Caco-2 (cell line): Measurements from ENCODE around the gene JMJD6. TPM values are rescaled to one million over a fixed set of nuclear protein-coding genes. Genes with fewer than 3 reads are reported as not detected.

Source experiments
- BruUV-seq: library from RNA; stranded (reverse); fragments of 400-500 nt; replicated peaks from 2 replicates; lab custom pipeline; 2021; lab: Mats Ljungman, UMichigan
- CTCF ChIA-PET: fragments of 300-600 bp; sonication (Branson Sonifier 250); formaldehyde crosslinking; loops from one replicate; lab custom pipeline; 2022; ENCODE audit warnings: antibody characterized with exemption; lab: Charles Lee
- POLR2A ChIA-PET: fragments of 300-600 bp; sonication (Branson Sonifier 250); formaldehyde crosslinking; loops from one replicate; lab custom pipeline; 2022; ENCODE audit warnings: antibody characterized with exemption; lab: Charles Lee
- DNase-seq, 2 experiments: peaks; one replicate each; pipeline versions ENCODE4 v3.0.0 to v3.0.0-alpha.2; 2020 to 2022
- H3K27me3 ChIP-seq: replicated peaks from 2 replicates; pipeline ENCODE4 v1.6.0; 2011; ENCODE audit warnings: low read length; ENCODE audit not compliant: control insufficient read depth, insufficient read depth
- H3K36me3 ChIP-seq: 2 replicates; pipeline ENCODE4 v1.5.1; 2011; ENCODE audit warnings: low read length; ENCODE audit not compliant: control insufficient read depth, insufficient read depth
- H3K4me1 ChIP-seq: fragments of 250-450 bp; sonication (Bioruptor Pico); 2 replicates; pipeline ENCODE4 v1.5.1; 2020; ENCODE audit warnings: mild to moderate bottlenecking
- H3K4me3 ChIP-seq: 2 replicates; pipeline ENCODE4 v1.5.1; 2011; ENCODE audit warnings: low read depth, mild to moderate bottlenecking, control low read depth, low read length
- H3K9me3 ChIP-seq: fragments of 250-450 bp; sonication (Bioruptor Pico); 2 replicates; pipeline ENCODE4 v1.5.1; 2020; ENCODE audit warnings: mild to moderate bottlenecking, moderate library complexity
- H3K27ac Mint-ChIP-seq: one replicate; pipeline ENCODE4 v1.8.0; 2022; ENCODE audit warnings: mixed read lengths; ENCODE audit not compliant: unreplicated experiment
- H3K27me3 Mint-ChIP-seq: one replicate; pipeline ENCODE4 v1.8.0; 2022; ENCODE audit warnings: mixed read lengths; ENCODE audit not compliant: insufficient read depth, unreplicated experiment
- H3K36me3 Mint-ChIP-seq: one replicate; pipeline ENCODE4 v1.8.0; 2022; ENCODE audit warnings: mild to moderate bottlenecking, mixed read lengths; ENCODE audit not compliant: insufficient read depth, unreplicated experiment
- H3K4me1 Mint-ChIP-seq: one replicate; pipeline ENCODE4 v1.8.0; 2022; ENCODE audit warnings: low read depth, mixed read lengths; ENCODE audit not compliant: unreplicated experiment
- H3K4me3 Mint-ChIP-seq: one replicate; pipeline ENCODE4 v1.8.0; 2022; ENCODE audit warnings: mild to moderate bottlenecking, moderate library complexity, mixed read lengths; ENCODE audit not compliant: unreplicated experiment
- H3K9me3 Mint-ChIP-seq: one replicate; pipeline ENCODE4 v1.8.0; 2022; ENCODE audit warnings: mixed read lengths; ENCODE audit not compliant: unreplicated experiment
- CTCF ChIP-seq, 2 experiments: fragments of 200-600 bp in 1 of 2; IDR thresholded peaks; 1 replicate in 1 of 2; 2 replicates in 1 of 2; pipeline versions ENCODE4 v1.5.1 to v1.8.0; 2011 to 2022; ENCODE audit warnings: antibody characterized with exemption in 1 of 2, control low read depth in 1 of 2, inconsistent platforms in 1 of 2, low read depth in 1 of 2, low read length in 1 of 2, mild to moderate bottlenecking in 1 of 2, moderate library complexity in 1 of 2; ENCODE audit not compliant: insufficient read depth in 1 of 2, severe bottlenecking in 1 of 2, unreplicated experiment in 1 of 2
- intact Hi-C: fragments of 100-400 bp; cut with micrococcal nuclease; formaldehyde crosslinking; loops from one replicate; pipeline ENCODE4 v1.10.0; 2022; ENCODE audit not compliant: unreplicated experiment
- total RNA-seq: library from RNA; stranded (reverse); gene quantifications from 2 replicates; pipeline ENCODE4 v1.2.3, GENCODE V29; 2022

The JMJD6 gene
- total RNA-seq, 1 experiment from 2014 or later, result 37.4 TPM

GRCh38 chr17:76697702-76698465 is 28.5 kb downstream of the JMJD6 start:
- POLR2A ChIA-PET, result interaction anchor here (0.6 kb wide), 1 partner anchor 10 kb away, joined by 3 read pairs; no protein-coding TSS in a partner anchor
- H3K9me3 ChIP-seq, result no peaks in the 10 kb centered on the region
- H3K4me1 Mint-ChIP-seq, result peaks cover 33% of the 10 kb centered on the region
- no peak overlapping the region for H3K4me3 Mint-ChIP-seq
- CTCF ChIA-PET, result interaction anchor here (0.6 to 1.2 kb wide), 3 partner anchors 11 to 108 kb away, joined by 3 to 8 read pairs (median 3); no protein-coding TSS in a partner anchor
- no peaks in the 10 kb centered on the region for H3K27me3 Mint-ChIP-seq
- H3K27ac Mint-ChIP-seq, result no peak overlapping the region
- H3K36me3 ChIP-seq, result no peaks in the 10 kb centered on the region
- peak in 1 of 2 experiments; percentile 52 for DNase-seq
- no peak for TF ChIP-seq CTCF (IDR thresholded peaks at IDR 0.05; ENCODE audit: insufficient read depth in 1 of 2, low read depth in 1 of 2, low read length in 1 of 2, severe bottlenecking in 1 of 2, unreplicated experiment in 1 of 2)
- peaks cover 24% of the 10 kb centered on the region for H3K4me1 ChIP-seq
- no TSS peak for BruUV-seq
- H3K9me3 Mint-ChIP-seq, result no peaks in the 10 kb centered on the region
- H3K27me3 ChIP-seq, result no peaks in the 10 kb centered on the region
- intact Hi-C loops, result no loop called here
- peaks cover 20% of the 10 kb centered on the region for H3K36me3 Mint-ChIP-seq
- no peak overlapping the region for H3K4me3 ChIP-seq

- Histone ChIP-seq H3K36me3 (no peaks in the 10 kb centered on the region), H3K9me3 (no peaks in the 10 kb centered on the region), H3K4me3 (no peak overlapping the region), H3K27me3 (no peaks in the 10 kb centered on the region), H3K4me1 (peaks cover 19% of the 10 kb centered on the region)
- Mint-ChIP-seq H3K27me3 (no peaks in the 10 kb centered on the region), H3K9me3 (no peaks in the 10 kb centered on the region), H3K4me1 (peaks cover 31% of the 10 kb centered on the region), H3K36me3 (peaks cover 20% of the 10 kb centered on the region), H3K4me3 (no peak overlapping the region), H3K27ac (no peak overlapping the region)
- ChIA-PET CTCF (interaction anchor here (0.6 to 1.2 kb wide), 3 partner anchors 11 to 107 kb away, joined by 3 to 8 read pairs (median 3); no protein-coding TSS in a partner anchor), POLR2A (interaction anchor here (0.6 kb wide), 1 partner anchor 11 kb away, joined by 3 read pairs; no protein-coding TSS in a partner anchor)
- no peak for TF ChIP-seq CTCF (IDR thresholded peaks at IDR 0.05; ENCODE audit: insufficient read depth in 1 of 2, low read depth in 1 of 2, low read length in 1 of 2, severe bottlenecking in 1 of 2, unreplicated experiment in 1 of 2)
- no peak for DNase-seq
- BruUV-seq, result no TSS peak
- intact Hi-C loops, result no loop called here
Observed at GRCh38 chr17:76696763-76697701, 29.4 kb downstream of the JMJD6 start.
